ENCODE data around the gene CYLC1.

CYLC1 gene

DNA sequence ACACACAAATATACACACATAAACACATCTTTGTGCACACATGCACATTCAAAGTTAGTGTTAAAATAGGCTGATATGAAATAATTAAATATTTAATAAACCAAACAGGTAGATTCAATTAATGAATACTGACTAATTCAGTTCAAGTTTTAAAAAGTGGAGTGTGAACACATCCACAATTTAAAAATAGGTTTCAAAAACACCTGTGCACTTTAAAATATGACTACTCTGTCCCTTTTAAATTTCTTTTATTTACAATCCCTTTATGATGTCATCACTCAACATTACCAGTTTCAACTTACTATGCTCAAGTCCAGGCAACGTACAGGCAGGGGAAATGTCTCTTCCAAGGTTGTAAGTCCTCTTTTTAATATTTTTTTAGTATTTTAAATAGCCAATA, at the start of gene CYLC1:
Gene CYLC1, plus strand, starts transcription at position 301 of the 400 bp plus-strand sequence. Its CDS starts 37 bp downstream, at position 338.
- DNase-seq, result no peak

- no peak for DNase-seq
Observed at GRCh38 chrX:83819304-83819703, 41.6 kb upstream of the CYLC1 start.

GRCh38 chrX:83829874-83830273, 31.1 kb upstream of the CYLC1 start:
- no peak for DNase-seq

DNA sequence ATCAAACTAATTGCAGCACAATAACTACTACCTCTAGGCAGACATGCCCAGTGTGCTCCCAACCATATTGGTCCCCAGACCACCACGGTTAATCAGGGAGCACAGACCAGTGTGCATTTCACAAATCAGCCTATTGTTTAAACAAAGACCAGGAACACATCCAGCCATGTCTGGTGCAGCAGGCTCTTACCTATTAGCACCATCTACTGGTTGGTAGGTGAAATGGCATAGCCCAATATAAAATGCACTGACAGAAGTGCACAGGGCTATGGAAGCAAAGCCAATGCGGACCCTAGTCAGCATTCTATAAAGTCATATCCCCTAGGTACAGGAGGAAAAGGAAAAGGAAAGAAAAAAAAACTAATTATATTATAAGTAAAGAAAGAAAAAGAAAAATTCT, 15.5 kb upstream of the CYLC1 start:
- DNase-seq, result peak; percentile 3

DNA sequence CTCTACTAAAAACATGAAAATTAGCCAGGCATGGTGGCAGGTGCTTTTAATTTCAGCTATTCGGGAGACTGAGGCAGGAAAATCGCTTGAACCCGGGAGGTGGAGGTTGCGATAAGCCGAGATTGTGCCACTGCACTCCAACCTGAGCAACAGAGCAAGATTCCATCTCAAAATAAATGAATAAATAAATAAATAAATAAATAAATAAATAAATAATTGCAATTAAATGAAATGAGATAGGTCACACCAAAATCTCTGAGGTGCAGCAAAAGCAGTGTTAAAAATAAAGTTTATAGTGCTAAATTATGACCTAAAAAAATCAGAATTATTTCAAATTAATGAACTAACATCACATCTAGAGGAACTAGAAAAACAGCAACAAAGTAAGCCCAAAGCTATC, 13.6 kb upstream of the CYLC1 start:
- DNase-seq, result no peak

- DNase-seq, result no peak
Observed at GRCh38 chrX:83888585-83888984, 27.6 kb downstream of the CYLC1 start.

- DNase-seq, result no peak
Observed at GRCh38 chrX:83892433-83892832, 31.5 kb downstream of the CYLC1 start.

DNA sequence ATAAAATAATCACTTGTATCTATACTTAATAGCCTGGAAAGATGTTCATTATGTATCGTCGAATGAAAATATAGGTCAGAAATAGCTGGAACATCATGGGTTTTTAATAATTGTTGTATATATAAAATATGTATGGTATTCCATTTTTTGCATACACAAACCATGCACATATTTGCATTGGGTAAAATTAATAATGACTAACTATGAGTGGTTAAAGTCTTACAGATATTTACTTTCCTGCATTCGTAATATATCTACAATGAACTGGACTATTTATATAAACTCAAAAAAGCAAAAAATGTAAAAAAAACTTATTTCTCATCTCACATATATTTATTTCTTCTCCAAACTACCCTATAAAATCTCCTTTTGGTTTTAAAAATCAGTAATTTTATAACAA, 46.0 kb downstream of the CYLC1 start:
- no peak for DNase-seq

DNA sequence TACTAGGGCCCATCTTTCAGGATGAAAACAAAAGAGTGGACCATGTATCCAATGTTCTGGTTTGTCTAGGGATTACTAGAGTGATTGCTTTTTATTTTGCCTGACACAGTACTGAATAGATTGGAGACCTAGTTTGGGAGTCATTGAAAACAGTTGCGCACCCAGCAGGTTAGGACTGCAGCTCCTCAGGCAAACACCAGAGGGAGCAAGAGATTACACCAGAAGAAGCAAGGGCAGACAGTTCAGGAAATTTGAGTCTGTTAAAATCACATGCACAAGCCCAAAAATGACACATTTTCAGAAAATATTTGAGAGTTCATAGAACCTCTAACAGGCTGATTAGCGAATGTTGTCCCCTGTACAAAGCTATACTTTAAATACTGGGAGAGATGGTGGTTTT, 55.6 kb downstream of the CYLC1 start:
- DNase-seq, result no peak

GRCh38 chrX:83934220-83934619, 73.3 kb downstream of the CYLC1 start:
- DNase-seq, result no peak
